GM18502 (cell line): ENCODE results near the gene CSN3.

ENCODE experiments used
- ATAC-seq: cut with Tn5 transposase; IDR thresholded peaks from one replicate; pipeline ENCODE4 v1.9.1; 2021; ENCODE audit warnings: mild to moderate bottlenecking; ENCODE audit not compliant: unreplicated experiment, poor library complexity

The CSN3 gene

GRCh38 chr4:70288651-70289050 is 46.3 kb downstream of the CSN3 start:
- ATAC-seq = no peak

- ATAC-seq = no peak
Measured at GRCh38 chr4:70291341-70291740, 48.9 kb downstream of the CSN3 start.

GRCh38 chr4:70297576-70297975 is 55.2 kb downstream of the CSN3 start:
- no peak for ATAC-seq

- no peak for ATAC-seq
Measured at GRCh38 chr4:70298051-70298450, 55.7 kb downstream of the CSN3 start.

GRCh38 chr4:70299643-70300042 is 57.2 kb downstream of the CSN3 start:
- no peak for ATAC-seq

- ATAC-seq = no peak
Measured at GRCh38 chr4:70300215-70300614, 57.8 kb downstream of the CSN3 start.
